ENCODE results near the gene PRKCZ.

Gene PRKCZ

DNA sequence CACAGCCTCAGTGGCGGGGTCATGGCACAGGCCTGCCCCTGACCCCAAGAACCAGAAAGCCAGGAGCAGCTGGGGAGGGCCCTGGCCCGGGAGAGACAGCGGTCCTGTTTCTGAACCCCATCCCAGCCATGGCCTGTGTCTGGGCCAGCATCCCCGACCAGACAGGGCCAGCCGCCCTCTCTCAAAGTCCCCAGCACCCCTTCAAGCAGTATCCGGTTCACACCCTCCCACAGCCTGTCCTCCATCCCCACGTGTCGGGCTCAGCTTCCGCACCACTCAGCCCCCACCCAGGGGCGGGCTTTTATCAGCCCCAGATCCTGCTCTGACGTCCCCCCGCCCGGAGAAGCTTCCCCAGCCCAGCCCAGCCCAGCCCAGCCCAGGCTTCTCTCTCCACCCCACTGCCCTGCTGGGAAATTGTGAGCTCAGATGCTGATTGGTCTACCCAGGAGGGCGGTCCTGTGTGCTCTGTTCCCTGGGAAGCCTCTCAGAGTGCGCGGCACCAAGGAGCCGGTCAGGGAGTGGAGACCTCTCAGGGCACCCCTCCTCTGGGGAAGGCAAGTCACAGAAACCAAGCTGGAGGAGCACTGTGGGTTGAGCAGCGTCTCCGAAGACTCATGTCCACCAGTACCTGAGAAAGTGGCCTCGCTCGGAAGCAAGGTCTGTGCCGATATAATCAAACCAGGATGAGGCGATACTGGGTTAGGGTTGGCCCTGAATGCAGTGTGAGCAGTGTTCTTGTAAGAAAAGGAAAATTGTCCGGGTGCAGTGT, 149.0 kb downstream of the PRKCZ start:
- DNase-seq = no peak

DNA sequence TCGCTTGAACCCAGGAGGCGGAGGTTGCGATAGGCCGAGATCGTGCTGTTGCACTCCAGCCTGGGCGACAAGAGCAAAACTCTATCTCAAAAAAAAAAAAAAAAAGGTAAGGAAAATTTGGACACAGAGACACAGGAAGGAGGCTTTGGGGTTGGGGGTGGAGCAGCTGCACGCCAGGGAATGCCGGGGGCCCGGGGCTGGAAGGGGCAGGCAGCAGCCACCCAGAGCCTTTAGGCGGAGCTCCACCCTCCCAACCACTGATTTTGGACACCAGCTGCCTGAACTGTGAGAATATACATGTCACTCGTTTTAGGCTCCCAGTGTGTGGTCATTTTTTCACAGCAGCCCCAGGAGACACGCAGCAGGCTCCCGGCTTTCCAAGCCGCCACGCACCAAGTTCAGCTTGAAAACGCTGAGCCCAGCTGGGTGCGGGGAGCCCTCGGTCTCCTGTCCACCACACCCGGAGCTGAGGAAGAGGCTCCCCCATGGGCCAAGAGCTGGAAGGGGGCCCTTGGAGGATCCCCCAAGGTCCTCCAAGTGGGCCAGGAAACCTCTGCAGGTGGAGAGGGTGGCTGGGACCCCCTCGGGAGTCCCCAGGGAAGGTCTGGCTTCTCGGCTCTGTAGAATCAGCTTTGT, 150.2 kb downstream of the PRKCZ start:
- DNase-seq = no peak

DNA sequence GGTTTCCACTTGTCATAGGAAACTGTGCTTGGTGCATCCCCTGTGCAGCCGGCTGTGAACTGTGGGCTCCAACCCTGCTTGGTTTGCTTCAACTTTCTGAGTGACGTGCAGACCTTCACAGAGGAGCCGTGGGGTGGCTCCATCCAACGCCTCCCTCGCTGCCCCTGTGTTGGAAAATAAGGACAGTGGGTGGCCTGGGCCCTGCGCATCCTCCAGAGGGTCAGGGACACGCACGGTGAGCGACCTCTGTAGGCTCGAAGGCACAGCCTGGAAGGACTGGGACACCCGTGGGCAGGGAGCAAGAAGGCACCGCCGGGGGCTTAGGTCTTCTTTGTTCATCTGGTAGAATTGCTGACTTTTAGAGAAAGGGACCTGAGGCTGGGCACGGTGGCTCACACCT, 150.9 kb downstream of the PRKCZ start:
- no peak for DNase-seq

DNA sequence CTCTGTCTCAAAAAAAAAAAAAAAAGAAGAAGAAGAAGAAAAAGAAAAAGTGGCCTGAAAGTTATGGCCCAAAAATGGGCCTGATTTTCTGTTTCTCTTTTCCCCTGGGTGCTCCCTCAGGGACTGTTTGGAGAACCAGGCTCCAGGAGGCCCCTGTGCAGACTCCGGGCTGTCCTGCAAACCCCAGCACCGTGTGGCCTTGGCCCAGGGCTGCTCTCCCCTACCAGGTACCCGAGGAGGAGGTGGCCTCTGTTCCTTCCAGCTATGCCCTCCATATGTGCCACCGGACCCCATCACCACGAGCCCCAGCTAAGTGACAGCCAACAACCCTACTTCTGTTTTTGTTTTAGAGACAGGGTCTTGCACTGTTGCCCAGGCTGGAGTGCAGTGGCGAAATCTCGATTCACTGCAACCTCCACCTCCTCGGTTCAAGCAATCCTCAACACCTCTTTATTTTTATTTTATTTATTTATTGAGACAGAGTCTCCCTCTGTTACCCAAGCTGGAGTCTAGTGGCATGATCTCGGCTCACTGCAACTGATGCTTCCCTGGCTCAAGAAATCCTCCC, 151.9 kb downstream of the PRKCZ start:
- DNase-seq = no peak

DNA sequence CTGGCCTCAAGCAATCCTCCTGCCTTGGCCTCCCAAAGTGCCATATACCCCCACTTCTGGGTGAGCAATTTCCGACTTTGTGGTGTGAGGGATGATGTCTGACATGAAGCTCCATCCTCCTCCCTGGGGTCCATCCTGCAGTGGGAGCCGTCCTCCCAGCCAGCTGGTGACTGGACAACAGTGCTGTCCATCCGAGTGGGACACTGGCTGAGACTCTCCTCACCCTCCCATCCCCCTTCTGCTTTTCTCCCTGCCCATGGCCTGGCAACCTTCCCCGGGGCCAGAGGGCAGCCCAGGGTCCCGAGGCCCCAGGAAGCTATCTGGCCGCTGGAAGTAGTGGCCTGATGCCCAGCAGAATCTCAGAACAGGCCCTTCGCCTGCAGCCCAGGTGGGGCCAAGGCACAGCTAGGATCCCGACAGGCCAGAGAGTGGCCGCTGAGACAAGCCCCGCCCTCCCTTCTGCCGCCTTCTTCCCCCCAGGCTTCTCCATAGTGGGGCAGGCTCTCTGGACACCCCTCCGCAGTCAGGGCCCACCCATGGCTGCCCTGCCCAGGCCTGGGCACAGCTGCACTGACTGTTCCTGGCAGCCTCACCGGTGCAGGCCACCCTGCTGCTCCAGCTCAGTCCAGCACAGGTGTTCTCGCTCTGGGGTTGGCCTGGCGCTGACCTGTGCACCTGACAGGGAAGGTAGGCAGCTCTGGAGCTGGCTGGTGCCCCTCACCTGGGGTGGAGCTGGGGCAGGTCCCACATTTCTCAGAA, 152.8 kb downstream of the PRKCZ start:
- no peak for DNase-seq

DNA sequence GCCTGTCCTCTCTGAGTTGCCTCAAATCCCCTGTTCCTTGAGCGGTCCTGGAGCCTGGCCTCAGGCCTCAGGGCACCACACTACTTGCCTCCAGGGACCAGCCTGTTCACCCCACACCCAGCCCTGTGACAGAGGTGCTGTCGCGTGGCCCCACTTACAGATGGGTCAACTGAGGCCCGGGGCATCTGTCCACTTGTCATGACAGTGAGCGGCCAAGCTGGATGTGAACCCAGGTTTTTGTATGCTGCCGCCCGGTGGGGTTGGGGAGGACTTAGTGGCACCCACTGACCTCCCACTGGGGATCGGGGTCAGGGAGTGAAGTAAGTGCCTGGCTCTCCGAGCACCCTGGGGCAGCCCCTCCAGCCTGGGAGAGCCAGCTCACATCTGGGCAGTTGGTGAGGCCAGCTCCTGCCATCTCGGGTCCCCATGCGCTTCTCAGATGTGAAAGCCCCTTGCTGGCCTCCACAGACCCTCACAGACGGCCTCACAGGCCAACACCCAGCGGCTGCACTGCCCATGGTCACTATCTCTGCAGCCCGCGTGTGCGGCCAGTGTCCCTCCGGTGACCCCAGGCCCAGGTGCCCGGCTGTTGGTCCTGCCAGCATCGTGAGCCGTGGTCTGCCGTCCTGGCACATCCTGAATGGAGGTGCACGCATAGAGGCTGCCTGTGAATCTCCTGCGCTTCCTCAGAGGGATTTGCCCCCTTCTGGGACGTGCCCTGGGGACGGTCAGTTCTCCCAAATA, 153.6 kb downstream of the PRKCZ start:
- DNase-seq = no peak

DNA sequence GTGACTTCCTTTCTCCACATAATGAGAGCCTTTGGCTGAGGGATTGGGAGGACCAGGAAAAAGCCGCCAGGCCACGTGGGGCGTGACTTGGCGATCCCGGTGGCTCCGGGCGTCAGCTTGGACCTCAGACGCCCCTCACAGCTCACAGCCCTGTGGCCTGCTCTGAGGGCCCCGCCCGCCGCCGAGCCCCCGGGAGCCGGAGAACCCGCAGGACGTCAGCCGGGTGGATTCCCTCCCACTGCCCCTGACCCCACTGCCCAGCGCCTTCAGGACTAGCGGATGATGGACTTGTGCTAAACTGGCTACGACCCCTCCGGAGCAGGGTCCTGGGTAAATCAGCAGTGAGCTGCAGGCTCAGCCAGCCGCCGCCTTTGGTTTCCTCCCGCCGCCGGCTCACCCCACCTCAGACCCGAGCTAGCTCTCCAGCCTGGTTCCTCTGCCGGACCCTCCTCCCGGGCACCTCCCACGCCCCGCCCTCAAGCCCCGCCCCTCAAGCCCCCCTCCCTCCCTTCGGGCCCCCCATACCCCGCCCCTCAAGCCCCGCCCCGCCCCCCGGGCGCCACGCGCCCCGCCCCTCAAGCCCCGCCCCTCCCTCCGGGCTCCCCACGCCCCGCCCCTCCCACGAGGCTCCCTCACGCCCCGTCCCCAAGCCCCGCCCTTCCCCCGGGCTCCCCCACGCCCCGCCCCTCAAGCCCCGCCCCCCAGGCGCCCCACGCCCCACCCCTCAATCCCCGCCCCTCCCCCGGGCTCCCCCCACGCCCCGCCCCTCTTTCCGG, 154.4 kb downstream of the PRKCZ start:
- peak; percentile 94 for DNase-seq

DNA sequence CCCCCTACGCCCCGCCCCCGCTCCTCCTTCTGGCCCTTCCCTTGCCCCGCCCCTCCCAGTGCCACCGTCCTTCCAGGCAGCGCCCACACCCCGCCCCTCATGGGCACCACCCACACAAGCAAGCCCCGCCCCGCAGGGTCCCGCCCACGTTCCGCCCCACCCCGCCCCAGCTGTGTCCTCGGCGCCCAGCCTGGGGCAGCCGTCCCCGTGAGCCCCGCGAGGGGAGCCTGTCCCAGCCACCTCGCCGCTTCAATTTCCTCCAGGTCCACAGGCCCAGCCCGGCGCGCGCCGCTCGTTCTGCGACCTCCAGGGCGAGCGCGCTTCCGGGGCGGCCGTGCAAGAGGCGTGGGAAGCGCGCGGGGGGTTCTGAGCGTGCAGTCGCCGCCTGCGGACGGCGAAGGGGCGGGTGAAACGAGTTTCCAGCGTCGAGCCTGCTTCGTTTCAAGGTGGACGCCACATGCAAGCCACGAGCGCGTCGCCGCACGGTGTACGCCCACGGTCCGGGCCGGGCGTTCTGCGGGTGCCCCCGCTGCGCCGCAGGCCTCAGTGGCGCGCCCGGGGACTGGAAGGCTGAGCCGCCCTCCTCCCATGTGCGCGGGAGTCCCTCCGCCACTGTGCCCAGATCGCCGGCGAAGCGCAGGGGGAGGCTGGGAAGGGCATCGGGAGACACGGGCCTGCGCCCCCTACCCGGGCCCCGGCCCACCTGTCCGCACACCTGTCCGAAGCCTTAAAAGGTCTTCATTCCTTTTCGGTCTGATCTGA, 155.2 kb downstream of the PRKCZ start:
- no peak for DNase-seq

DNA sequence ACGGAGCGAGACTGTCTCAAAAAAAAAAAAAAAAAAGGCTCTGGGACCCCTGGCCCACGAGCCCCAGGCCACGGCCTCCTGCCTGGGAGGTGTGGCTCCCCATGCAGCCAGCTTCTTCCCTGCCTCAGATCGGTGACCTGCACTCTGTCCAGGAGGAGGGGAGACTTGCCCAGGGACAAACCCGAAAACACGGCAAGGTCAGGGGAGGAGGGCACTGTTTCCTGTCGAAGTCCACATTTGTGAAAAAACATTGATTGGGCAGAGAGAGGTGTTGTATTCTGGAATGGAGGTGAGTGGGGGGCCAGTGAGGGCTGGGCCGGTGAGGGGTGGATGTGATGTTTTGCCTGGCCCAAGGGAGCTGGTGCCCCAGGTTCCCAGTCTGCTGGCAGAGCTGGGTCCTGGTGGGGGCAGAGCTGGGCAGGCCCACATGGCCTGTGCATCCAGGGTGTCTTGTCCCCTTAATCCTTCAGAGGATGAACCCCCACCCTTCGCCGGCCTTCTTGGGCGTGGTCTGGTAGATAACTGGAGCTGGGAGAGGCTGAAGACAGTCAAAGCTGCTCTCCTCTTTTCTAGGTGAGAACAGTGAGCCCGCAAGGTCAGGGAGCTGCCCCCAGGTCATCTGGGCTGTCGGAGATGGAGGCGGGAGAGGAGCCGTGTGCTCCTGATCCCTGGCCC, 156.7 kb downstream of the PRKCZ start:
- DNase-seq = no peak

DNA sequence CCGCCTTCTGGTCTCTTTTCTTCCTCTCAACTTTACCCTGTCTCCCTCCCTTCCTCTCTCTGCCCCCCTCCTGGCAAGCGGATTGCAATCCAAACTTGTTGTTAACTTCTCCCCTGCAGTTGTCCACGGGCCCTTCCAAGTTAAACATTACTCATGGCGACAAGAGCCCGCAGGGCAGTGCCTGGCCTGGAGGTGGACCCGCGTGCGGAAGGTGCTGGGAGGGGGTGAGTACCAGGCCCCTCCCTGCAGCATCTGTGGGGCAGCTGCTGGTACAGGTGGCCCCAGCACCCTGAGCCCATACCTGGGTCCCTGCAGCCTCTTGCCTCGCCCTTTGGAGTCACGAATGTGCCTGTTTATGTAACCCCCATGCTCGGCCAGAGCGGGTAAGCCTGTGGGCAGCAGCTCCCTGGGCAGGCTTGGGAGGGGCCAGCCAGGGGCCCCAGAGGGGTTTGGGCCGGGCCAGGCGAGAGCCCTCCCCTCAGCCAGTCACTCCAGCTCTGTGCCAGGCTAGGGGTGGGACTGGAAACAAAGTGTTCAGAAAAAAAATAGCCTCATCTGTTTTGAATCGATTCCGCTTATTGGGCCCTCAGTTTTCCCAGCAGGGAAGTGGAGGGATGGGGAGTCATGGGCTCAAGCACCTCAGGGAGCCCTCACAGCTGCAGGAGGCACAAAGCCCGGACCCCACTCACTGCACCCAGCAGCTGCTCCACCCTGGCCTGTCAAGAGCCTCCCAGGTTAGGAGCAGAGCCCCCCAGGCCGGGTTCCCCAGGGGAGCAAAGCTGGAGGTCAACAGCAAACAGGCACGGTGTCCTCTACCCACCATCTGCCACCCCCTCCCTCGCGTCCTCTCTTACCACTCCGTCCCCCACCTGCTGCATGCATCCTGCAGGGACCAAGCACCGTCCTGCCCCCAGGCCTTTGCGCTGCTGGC, 158.4 kb downstream of the PRKCZ start:
- DNase-seq = no peak

DNA sequence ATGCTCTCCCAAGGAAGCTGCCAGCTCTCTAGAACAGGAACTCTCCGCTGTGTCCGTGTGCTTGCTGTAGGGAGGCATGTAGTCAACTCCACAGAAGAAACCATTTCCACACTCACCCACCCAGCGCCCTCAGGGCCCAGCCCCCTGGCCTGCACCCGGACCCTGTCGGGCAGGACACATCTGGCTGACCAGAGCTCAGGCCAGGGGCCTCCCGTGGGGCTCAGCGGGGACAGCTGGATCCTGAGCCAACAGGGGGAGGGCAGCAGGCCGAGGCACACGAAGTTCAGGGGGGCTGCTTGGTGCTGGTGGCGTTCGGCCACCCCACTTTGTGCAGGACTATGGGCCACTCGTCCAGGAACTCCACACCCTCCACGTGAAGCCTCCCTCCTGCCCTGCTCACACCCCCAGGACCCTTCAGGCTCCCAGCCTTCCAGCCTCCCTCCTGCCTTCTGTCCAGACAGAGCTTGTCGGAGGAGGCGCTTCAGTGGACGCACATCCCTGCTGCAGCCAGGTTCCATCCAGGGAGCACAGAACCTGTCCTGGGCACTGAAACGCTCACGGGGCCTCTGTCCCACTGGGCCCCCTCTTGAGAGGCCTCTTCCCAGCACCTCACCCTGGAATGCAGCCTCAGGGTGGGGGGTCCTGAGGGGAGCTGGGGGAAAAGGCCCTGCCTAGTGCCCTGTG, 159.3 kb downstream of the PRKCZ start:
- no peak for DNase-seq

DNA sequence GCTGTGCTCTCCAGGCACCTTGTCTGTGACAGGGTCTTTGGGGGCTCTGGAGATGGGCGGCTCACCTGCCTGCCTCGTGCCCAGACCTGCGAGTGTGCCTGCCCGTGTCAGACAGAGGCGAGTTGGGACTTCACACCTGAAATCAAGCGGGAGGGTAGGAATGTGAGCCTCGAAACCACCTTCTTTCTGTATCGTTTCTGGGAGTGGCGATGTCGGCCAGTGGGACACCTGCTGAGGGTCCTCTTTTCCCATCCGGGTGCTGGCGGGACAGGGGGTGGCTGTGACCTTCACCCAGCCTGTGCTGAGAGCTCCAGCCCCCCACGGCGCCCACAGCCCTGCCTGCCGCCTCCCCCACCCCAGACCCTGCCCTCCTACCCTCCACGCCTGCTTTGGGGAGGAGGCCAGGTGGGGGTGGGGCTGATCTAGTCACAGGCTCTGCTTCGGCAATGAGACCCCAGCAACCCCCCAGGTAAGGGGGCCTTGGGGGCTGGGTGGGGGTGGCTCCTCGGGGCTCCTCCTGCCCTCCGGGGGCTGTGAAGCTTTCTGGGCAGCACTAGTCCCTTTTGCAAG, 160.0 kb downstream of the PRKCZ start:
- DNase-seq = no peak

DNA sequence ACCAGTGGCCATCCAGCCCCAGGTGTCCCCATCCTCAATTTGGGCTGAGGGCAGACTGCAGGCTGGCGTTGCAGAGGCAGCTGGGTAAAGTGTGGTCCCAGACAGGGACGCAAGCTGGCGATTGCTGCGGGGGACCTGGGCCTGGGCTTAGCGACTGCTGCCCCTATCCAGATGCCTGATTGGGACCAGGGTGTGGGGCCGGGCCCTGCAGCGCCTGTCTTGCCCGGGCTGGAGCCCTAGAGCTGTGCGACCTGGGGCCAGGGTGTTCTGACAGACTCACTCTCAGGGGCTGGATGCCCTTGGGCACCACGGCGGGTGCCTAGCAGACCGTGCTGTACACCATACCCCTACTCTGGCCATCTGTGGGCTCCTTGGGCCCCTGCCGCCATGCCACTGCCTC, 160.6 kb downstream of the PRKCZ start:
- DNase-seq = no peak

DNA sequence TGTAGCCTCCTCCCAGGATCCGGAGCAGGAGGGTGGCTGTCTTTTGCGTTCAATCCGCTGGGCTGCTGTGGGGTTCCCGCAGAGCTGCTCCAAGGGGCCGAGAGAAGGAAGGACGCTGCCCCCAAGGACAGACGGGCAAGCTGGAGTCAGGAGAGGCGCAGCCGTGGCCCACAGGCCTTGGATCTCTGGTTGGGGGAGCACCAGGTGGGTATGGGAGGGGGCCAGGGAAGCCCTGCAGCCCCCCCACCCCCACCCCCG, 162.0 kb downstream of the PRKCZ start:
- no peak for DNase-seq

DNA sequence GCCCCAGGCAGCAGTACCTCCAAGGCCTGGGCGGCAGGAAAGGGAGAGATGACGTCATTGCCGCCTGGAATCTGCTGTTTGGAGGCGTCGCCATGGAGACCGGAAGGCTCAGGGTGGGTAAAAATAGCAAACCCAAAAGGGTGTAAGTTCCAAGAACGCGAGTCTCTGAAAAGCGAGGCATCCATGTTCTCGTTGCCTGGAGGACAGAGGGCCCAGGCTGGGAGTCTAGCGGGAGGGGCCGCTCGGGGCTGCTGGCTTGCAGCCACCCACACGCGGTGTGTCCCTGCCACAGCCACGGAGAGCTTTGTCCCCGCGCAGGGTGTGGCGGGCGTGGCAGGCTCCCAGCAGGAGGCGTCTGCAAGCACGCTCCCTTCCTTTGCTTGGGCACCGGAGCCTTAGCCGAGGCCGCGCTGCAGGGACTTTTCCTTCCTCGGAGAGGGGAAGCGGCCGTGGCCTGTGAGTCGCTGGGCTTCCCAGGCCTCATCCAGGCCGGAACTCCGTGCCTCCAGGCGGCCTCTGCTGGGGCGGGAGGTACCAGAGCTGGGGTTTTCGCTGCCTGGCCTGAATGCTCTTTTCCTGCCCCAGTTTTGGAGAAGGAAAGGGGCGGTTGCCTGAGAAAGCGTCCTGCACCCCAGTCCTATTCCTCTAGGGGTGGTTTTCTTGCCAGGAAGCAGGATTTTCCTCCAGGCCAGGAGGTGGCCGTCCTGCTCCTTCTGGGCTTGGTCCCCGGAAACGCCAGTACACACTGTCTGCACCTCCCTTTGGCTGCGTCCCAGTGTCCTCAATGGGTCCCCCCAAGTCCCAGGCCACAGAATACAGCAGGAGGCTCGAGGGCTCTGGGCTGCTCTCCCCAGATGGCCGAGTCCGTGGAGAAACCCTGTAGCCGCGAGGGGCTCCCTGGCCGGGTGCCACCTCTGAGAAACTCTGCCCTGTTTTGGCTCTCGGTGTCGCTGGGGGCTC, 162.6 kb downstream of the PRKCZ start:
- DNase-seq = peak; percentile 73

DNA sequence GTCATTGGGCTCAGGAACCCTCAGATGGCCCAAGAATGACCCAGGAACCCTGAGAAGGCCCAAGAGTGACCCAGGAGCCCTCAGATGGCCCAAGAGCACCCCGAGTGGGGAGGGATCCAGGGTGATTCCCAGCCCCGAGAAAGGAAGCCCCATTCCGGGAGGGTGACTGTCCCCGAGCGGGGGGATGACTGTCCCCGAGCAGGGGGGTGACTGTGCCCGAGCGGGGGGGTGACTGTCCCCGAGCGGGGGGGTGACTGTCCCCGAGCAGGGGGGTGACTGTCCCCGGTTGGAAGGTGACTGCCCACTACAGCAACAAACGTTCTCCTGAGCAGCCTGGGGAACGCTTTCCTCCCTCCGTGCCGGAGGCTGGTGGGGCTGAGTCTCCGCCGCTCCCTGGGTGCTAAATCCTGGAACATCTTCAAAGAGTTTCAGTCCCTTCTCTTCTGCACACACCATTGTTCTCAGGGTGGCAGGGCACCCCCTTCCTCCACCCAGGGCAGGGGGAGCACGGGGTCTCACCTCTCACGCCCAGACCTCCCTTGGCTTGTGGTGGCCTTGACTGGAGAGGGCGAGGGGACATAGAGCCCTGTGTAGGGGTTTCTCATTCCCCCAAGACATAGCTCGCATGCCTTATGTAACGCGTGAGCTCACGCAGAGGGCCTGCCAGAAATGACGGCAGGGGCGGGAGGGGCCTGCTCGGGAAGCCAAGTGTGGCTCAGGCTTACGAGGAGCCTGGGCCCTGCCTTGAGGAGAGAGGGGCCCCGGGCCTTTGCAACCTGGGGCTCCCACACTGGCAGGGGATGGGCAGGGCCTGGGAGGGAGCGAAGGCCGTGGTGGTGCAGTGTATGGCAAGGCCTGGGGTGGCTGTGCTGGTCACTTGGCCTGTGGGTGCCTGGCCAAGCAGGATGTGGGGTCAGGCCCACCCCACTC, 163.6 kb downstream of the PRKCZ start:
- no peak for DNase-seq
